Esophagus squamous epithelium (tissue), 5 donors: Measurements from ENCODE around the gene NIPBL. TPM values are rescaled to one million over a fixed set of nuclear protein-coding genes. Genes with fewer than 3 reads are reported as not detected.
"Not testable (repeated sequence)": the region's sequence is repeated elsewhere in the genome, so short reads cannot be mapped to it uniquely, and the experiment has no call there.

ENCODE experiments used
- DNase-seq: peaks from one replicate; lab custom pipeline; 2025; lab: John Stamatoyannopoulos, UW
- H3K27ac ChIP-seq, 4 donors: fragments of 200-600 bp; sonication (generic); one replicate each; pipeline ENCODE4 v1.5.1; 2016 to 2019; ENCODE audit warnings: mild to moderate bottlenecking in 1 of 4
- H3K27me3 ChIP-seq, 4 donors: fragments of 200-600 bp; sonication (generic); 1 replicate in 3 of 4; 2 replicates in 1 of 4; pipeline versions ENCODE4 v1.5.1 to v1.6.0; 2017 to 2021; ENCODE audit warnings: antibody characterized with exemption in 1 of 4
- H3K36me3 ChIP-seq, 3 donors: fragments of 200-600 bp; sonication (generic); one replicate each; pipeline ENCODE4 v1.5.1; 2016 to 2019
- H3K4me1 ChIP-seq, 3 donors: fragments of 200-600 bp; sonication (generic); one replicate each; pipeline ENCODE4 v1.5.1; 2017 to 2019
- H3K4me3 ChIP-seq, 4 donors: fragments of 200-600 bp; sonication (generic); 1 replicate in 3 of 4; 2 replicates in 1 of 4; pipeline ENCODE4 v1.5.1; 2016 to 2019; ENCODE audit warnings: mild to moderate bottlenecking in 2 of 4, moderate library complexity in 1 of 4
- H3K9me3 ChIP-seq, 3 donors: fragments of 200-600 bp; sonication (generic); one replicate each; pipeline ENCODE4 v1.5.1; 2016 to 2019
- CTCF ChIP-seq, 6 experiments: fragments of 450-650 bp in 4 of 6; fragments of 200-600 bp in 2 of 6; sonication (generic) in 2 of 6; IDR thresholded peaks; one replicate each; pipeline ENCODE4 v1.5.1; 2016 to 2019; ENCODE audit warnings: antibody characterized with exemption in 6 of 6, mild to moderate bottlenecking in 4 of 6, moderate library complexity in 4 of 6
- POLR2A ChIP-seq, 4 donors: fragments of 450-650 bp; IDR thresholded peaks; one replicate each; pipeline ENCODE4 v1.6.1; 2017; ENCODE audit warnings: antibody characterized with exemption in 4 of 4, mild to moderate bottlenecking in 4 of 4, moderate library complexity in 3 of 4
- WGBS, 2 donors: methylation state at CpG; one replicate each; pipeline ENCODE4 v1.1.5; 2018; 5-methylcytosine and 5-hydroxymethylcytosine counted together
- intact Hi-C: fragments of 100-400 bp; cut with DNase I; formaldehyde crosslinking; loops from one replicate; pipeline ENCODE4 v1.15.0; 2022
- total RNA-seq, 4 donors: library from RNA; depleted of rRNA; stranded (reverse); fragments of >200 nt; gene quantifications; one replicate each; pipeline ENCODE4 v1.1.0, GENCODE V29; 2016
- donor health status: DM: yes; HTN: yes; CAD: no.

Gene NIPBL
- total RNA-seq, 4 donors from 2014 or later: 19.4 to 50.0 (median 31.3) TPM

- no peak for DNase-seq
- no peaks in the 10 kb centered on the region for H3K4me1 ChIP-seq
- H3K36me3 ChIP-seq: peaks cover 0 to 18% (median 0%) of the 10 kb centered on the region in 3 donors
- TF ChIP-seq POLR2A (IDR thresholded peaks at IDR 0.05) (no peak), CTCF (IDR thresholded peaks at IDR 0.05) (no peak)
- no peaks in the 10 kb centered on the region for H3K9me3 ChIP-seq
- H3K27ac ChIP-seq: no peak overlapping the region
- WGBS, 2 donors: 83 to 85% methylated on average over 12 of the region's 12 CpGs
- no peaks in the 10 kb centered on the region for H3K27me3 ChIP-seq
- intact Hi-C loops: no loop called here
- H3K4me3 ChIP-seq: no peak overlapping the region
These were observed 210.1 kb downstream of the NIPBL start for GRCh38 chr5:37086466-37087173.

- H3K36me3 ChIP-seq: peaks cover 0 to 18% (median 0%) of the 10 kb centered on the region in 3 donors
- no peaks in the 10 kb centered on the region for H3K27me3 ChIP-seq
- 81 to 87% methylated on average over 5 to 6 of the region's 6 CpGs for whole genome bisulfite sequencing, 2 donors
- intact Hi-C loops: no loop called here
- no peak for DNase-seq
- TF ChIP-seq POLR2A (IDR thresholded peaks at IDR 0.05): no peak
- no peak for TF ChIP-seq CTCF (IDR thresholded peaks at IDR 0.05)
- no peak overlapping the region for H3K4me3 ChIP-seq
- H3K9me3 ChIP-seq: no peaks in the 10 kb centered on the region
- H3K4me1 ChIP-seq: no peaks in the 10 kb centered on the region
- no peak overlapping the region for H3K27ac ChIP-seq
These were observed 211.4 kb downstream of the NIPBL start for GRCh38 chr5:37088009-37088408.

GRCh38 chr5:37090123-37090726 is 213.7 kb downstream of the NIPBL start:
- no peaks in the 10 kb centered on the region for H3K4me1 ChIP-seq
- TF ChIP-seq POLR2A (IDR thresholded peaks at IDR 0.05) (no peak), CTCF (IDR thresholded peaks at IDR 0.05) (no peak)
- H3K9me3 ChIP-seq: no peaks in the 10 kb centered on the region
- WGBS, 2 donors: 56 to 68% methylated on average over 7 of the region's 7 CpGs
- peaks cover 0 to 6% (median 0%) of the 10 kb centered on the region in 3 donors for H3K36me3 ChIP-seq
- H3K27ac ChIP-seq: no peak overlapping the region
- intact Hi-C loops: no loop called here
- no peaks in the 10 kb centered on the region for H3K27me3 ChIP-seq
- no peak overlapping the region for H3K4me3 ChIP-seq
- DNase-seq: no peak

GRCh38 chr5:37090781-37091180 is 214.2 kb downstream of the NIPBL start:
- intact Hi-C loops: no loop called here
- H3K4me1 ChIP-seq: no peaks in the 10 kb centered on the region
- no peaks in the 10 kb centered on the region for H3K27me3 ChIP-seq
- TF ChIP-seq POLR2A (IDR thresholded peaks at IDR 0.05) (no peak), CTCF (IDR thresholded peaks at IDR 0.05) (no peak)
- no peak overlapping the region for H3K4me3 ChIP-seq
- no peak overlapping the region for H3K27ac ChIP-seq
- DNase-seq: no peak
- peaks cover 0 to 4% (median 0%) of the 10 kb centered on the region in 3 donors for H3K36me3 ChIP-seq
- WGBS, 2 donors: 69 to 70% methylated on average over 2 of the region's 2 CpGs
- H3K9me3 ChIP-seq: peaks cover 0 to 2% (median 0%) of the 10 kb centered on the region in 3 donors

- not testable (repeated sequence) for H3K27ac ChIP-seq
These were observed 217.2 kb downstream of the NIPBL start for GRCh38 chr5:37093795-37094194.

GRCh38 chr5:37099267-37099666 is 222.7 kb downstream of the NIPBL start:
- H3K4me3 ChIP-seq, H3K4me1 ChIP-seq, DNase-seq, H3K27ac ChIP-seq, H3K27me3 ChIP-seq, intact Hi-C loops: not testable (repeated sequence)
- H3K36me3 ChIP-seq: peaks cover 0 to 16% (median 0%) of the 10 kb centered on the region in 3 donors
- WGBS, 2 donors: 93 to 96% methylated on average over 4 to 5 of the region's 5 CpGs
- H3K9me3 ChIP-seq: peaks cover 0 to 30% (median 8%) of the 10 kb centered on the region in 3 donors

More at GRCh38 chr5:37093795-37094194, 217.2 kb downstream of the NIPBL start:
- DNase-seq, H3K4me3 ChIP-seq, H3K4me1 ChIP-seq, H3K27me3 ChIP-seq, H3K36me3 ChIP-seq, intact Hi-C loops: not testable (repeated sequence)
- H3K9me3 ChIP-seq: peaks cover 0 to 13% (median 0%) of the 10 kb centered on the region in 3 donors
- WGBS, 2 donors: 68 to 80% methylated on average over 3 to 4 of the region's 4 CpGs
